Skeletal muscle tissue (tissue), 4 donors: ENCODE data around the gene TMCC2. TPM values are rescaled to one million over a fixed set of nuclear protein-coding genes. Genes with fewer than 3 reads are reported as not detected.
"Not testable (repeated sequence)": the region's sequence is repeated elsewhere in the genome, so short reads cannot be mapped to it uniquely, and the experiment has no call there.

Experiments used
- H3K27ac ChIP-seq: one replicate; pipeline ENCODE4 v1.7.0; 2013; ENCODE audit warnings: mild to moderate bottlenecking, low read depth, low read length, inconsistent platforms
- H3K27me3 ChIP-seq, 3 donors: one replicate each; pipeline ENCODE4 v1.7.0; 2013; ENCODE audit warnings: low read length in 3 of 3; ENCODE audit not compliant: control insufficient read depth in 3 of 3, insufficient read depth in 3 of 3
- H3K36me3 ChIP-seq, 3 donors: one replicate each; pipeline ENCODE4 v1.7.0; 2013; ENCODE audit warnings: low read length in 3 of 3; ENCODE audit not compliant: control insufficient read depth in 3 of 3, insufficient read depth in 3 of 3
- H3K4me1 ChIP-seq, 3 donors: one replicate each; pipeline ENCODE4 v1.7.0; 2013; ENCODE audit warnings: low read length in 3 of 3, mild to moderate bottlenecking in 3 of 3; ENCODE audit not compliant: control insufficient read depth in 3 of 3, insufficient read depth in 3 of 3
- H3K4me3 ChIP-seq, 3 donors: one replicate each; pipeline ENCODE4 v1.7.0; 2013; ENCODE audit warnings: low read length in 3 of 3
- H3K9ac ChIP-seq, 3 donors: one replicate each; pipeline ENCODE4 v1.7.0; 2013; ENCODE audit warnings: low read length in 3 of 3, mild to moderate bottlenecking in 3 of 3, moderate library complexity in 2 of 3, low read depth in 1 of 3
- H3K9me3 ChIP-seq, 3 donors: one replicate each; pipeline ENCODE4 v1.7.0; 2013; ENCODE audit warnings: low read length in 3 of 3; ENCODE audit not compliant: control insufficient read depth in 3 of 3
- total RNA-seq: library from RNA; depleted of rRNA; stranded (reverse); fragments of >200 nt; gene quantifications from one replicate; pipeline ENCODE4 v1.2.3, GENCODE V29; 2014
- donor health status: Osteomylitis.

The TMCC2 gene
- total RNA-seq, 1 donor from 2014 or later = 15.1 TPM

DNA sequence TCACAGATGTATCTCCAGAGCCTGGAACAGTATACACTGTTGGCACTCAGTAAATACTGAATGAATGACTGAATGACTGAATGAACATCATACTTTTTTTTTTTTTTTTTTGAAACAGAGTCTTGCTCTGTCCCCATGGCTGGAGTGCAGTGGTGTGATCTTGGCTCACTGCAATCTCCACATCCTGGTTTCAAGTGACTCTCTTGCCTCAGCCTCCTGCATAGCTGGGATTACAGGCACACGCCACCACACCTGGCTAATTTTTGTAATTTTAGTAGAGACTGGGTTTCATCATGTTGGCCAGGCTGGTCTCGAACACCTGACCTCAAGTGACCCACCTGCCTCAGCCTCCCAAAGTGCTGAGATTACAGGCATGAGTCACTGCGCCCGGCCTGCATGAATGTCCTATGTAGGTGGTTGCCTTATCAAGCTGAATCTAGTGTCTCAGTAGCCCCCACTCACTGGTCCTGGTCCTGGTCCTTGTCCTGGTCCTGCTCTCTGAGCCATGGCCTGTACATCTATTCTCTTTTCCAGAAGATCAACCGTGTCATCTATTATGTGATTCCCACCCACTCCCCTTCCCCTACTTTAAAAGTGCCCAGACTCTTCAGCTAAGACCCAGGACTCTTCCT is 69.9 kb downstream of the TMCC2 start:
- H3K9ac ChIP-seq, H3K36me3 ChIP-seq, H3K4me3 ChIP-seq, H3K9me3 ChIP-seq, H3K27me3 ChIP-seq, H3K27ac ChIP-seq: not testable (repeated sequence)
- H3K4me1 ChIP-seq = peaks cover 14 to 22% (median 18%) of the 10 kb centered on the region in 3 donors

DNA sequence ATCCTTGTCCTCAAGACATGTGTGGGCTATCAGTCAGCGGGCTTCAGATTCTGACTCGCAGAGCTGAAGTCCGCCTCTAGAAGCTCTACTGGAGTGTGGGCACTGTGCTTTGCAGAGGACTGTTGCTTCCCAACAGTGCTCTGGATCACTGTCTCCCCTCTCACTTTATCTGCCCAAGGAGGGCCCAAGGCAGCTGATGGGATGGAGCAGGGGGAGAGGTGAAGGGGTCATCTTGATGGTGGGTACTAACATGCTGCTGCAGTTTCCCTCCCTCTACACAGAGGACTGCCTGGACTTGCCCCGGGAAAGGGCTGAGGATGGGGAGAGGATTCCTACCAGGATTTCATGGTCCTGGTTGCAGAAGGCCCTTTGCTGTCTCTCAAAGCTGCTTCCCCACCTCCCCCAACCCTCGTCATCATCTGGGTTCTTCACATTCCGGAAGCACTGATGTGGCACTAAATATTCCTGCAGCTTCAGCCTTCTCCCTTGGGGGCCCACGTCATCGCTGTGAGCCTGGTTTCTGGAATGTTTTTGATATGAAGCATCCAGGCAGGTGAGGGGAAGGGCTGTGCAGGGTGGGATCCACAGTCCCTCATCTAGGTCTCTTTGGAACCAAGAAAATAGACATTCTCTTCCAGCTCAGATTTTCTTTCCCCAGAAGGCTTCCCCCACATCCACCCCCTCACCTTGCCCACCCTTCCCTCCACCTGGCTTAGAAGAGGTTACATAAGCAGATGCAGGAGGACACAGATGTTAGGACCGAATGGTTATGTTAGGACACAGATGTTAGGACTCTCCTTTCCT is 70.6 kb downstream of the TMCC2 start:
- Histone ChIP-seq H3K4me1 (peaks cover 14 to 22% (median 18%) of the 10 kb centered on the region in 3 donors), H3K9ac (no peak overlapping the region), H3K4me3 (no peak overlapping the region), H3K27me3 (no peaks in the 10 kb centered on the region), H3K9me3 (no peaks in the 10 kb centered on the region), H3K36me3 (peaks cover 4 to 6% (median 6%) of the 10 kb centered on the region in 3 donors), H3K27ac (no peak overlapping the region)

DNA sequence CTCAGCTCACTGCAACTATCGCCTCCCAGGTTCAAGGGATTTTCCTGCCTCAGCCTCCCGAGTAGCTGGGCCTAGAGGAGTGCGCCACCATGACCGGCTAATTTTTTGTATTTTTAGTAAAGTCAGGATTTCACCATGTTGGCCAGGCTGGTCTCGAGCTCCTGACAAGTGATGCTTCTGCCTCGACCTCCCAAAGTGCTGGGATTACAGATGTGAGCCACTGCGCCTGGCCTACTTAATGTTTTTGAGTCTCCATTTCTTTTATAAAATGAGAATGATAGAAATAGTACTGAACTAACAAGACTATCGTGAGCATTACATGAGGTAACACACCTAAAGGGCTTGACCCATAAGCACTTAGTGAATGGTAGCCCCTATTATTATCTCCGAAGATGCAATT is 72.4 kb downstream of the TMCC2 start:
- H3K4me3 ChIP-seq = no peak overlapping the region
- no peak overlapping the region for H3K27ac ChIP-seq
- H3K9ac ChIP-seq = no peak overlapping the region
- H3K36me3 ChIP-seq = peaks cover 16 to 23% (median 21%) of the 10 kb centered on the region in 3 donors
- H3K9me3 ChIP-seq = no peaks in the 10 kb centered on the region
- H3K4me1 ChIP-seq = peaks cover 3 to 7% (median 4%) of the 10 kb centered on the region in 3 donors
- H3K27me3 ChIP-seq = no peaks in the 10 kb centered on the region

DNA sequence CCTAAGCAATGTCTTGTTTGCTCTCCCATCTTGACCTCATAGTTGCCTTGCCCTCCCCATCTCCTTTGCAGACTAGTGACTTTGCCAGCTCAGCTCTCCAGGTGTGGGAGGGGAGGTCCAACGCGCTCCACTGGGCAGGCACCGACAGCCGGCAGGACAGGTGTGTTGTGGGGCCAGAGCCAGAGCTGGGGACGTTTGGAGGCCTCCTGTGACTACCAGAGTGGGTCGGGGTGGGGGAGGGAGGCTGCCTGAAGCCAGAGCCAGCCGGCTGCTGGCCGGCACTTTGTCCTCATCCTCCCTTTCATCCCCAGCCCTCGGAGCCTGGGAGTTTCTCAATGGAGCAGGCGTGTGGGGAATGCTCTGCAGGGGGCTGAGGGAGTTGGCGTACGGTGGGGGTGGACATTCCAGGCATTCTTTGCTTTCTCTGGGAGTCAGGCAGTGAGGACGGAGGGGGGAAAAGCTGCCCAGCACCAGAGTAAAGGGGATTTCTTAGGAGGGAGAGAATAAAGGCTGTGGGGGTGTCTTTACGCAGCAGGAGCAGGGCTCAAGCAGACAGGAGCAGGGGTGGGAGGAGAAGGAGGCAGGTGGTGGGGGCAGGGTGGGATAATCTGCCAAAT is 73.6 kb downstream of the TMCC2 start:
- Histone ChIP-seq H3K9me3 (no peaks in the 10 kb centered on the region), H3K4me1 (peaks cover 3 to 5% (median 4%) of the 10 kb centered on the region in 3 donors), H3K27ac (no peak overlapping the region), H3K4me3 (no peak overlapping the region), H3K27me3 (no peaks in the 10 kb centered on the region), H3K9ac (no peak overlapping the region), H3K36me3 (peaks cover 20 to 29% (median 27%) of the 10 kb centered on the region in 3 donors)

DNA sequence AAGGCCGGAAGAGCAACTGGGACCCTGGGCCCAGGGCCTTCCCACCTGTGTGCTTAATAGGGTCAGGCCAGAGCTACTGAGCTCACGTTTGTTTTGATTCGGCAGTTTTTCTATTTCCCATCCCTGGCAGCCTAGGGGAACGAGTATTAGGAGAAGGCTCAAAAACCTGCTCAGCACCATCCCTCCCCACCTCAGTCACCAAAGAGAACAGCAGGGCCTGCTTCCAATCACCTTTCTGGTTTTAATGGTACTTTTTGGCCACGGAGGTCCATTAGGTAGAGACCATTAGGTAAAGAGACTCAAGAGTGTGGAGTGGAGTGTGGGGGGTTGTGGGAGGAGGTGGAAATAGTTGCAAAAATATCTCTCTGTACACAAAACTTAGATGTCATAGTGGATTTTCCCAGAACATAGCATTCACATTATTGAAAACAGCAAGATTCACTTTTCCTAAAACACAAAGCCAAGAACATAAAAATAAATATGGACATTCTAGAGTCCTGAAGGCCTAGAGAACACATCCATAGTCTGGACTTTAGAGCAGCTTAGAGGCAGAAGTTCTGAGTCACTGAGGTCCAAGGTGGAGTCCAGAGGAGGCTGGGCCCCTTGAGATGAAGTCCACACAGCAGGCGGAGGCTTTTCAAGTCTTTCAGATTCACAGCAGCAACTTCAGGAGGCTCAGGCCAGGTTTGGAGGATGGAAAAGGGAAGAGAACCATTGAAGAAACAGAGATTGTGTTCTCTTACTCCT is 74.3 kb downstream of the TMCC2 start:
- Histone ChIP-seq H3K9me3 (no peaks in the 10 kb centered on the region), H3K4me3 (no peak overlapping the region), H3K9ac (no peak overlapping the region), H3K27ac (no peak overlapping the region), H3K36me3 (peaks cover 20 to 36% (median 30%) of the 10 kb centered on the region in 3 donors), H3K4me1 (peaks cover 3 to 5% (median 4%) of the 10 kb centered on the region in 3 donors), H3K27me3 (no peaks in the 10 kb centered on the region)

DNA sequence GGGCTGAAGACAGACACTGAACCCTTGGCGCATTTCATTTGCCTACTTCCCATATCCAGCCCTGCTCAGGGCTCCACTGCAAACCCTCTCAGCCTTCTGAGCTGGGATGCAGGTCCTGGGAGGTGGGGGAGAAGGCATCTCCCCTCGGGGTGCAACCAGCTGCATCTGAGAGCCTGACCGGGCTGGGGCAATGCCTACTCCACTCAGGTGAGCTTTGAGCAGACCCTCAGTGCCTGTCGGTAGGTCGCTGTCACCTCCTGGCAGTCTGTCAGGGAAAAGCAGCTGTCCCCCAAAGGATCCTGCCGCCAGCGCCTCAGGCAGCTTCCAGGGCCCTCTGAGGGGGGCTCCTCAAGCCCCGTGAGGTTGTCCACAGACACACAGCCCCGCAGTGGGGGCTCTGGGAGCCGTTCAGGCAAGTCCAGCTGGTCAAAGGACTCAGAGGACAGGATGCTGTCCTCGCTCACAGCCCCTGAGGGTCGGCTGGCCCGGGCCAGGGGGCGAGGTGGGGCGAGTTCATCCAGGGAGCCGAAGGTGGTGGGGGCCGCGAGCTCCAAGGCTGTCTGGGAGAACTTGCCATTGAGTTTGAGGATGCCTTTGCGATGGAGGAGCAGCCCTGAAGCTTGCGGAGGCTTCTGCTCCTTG is 75.6 kb downstream of the TMCC2 start:
- H3K27me3 ChIP-seq = no peaks in the 10 kb centered on the region
- H3K27ac ChIP-seq = no peak overlapping the region
- H3K4me1 ChIP-seq = peaks cover 3 to 5% (median 4%) of the 10 kb centered on the region in 3 donors
- peaks cover 20 to 50% (median 43%) of the 10 kb centered on the region in 3 donors for H3K36me3 ChIP-seq
- H3K9me3 ChIP-seq = no peaks in the 10 kb centered on the region
- H3K9ac ChIP-seq = no peak overlapping the region
- no peak overlapping the region for H3K4me3 ChIP-seq

DNA sequence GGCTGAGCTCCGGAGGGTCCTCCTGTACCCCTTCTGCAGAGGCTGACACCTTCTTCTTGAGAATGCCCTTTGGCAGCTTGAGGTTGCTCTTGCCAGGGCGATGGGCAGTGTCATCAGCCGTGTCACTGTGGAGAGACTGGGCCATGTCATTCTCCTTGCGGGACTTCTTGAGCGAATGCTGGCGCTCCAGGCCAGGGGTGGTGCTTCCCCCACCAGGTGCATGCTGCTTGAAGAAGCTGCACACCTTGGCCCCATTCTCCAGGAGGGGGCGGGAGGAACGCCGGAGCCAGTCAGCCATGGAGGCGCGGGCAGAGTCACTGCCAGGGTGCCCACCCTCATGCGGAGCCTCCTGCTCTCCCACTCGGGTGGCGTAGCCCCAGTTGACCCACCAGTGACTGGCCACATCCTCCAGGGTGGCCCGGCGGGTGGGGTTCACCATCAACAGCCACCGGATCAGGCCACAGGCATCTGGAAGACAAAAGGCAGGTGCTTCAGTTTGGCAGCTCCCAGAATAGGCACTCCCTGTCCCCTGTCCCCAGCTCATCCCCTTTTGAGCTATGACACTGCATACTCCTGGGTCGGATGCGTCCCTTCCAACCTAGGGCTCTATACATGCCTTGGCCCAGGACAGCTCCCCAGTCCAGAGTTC is 76.4 kb downstream of the TMCC2 start:
- peaks cover 20 to 52% (median 44%) of the 10 kb centered on the region in 3 donors for H3K36me3 ChIP-seq

DNA sequence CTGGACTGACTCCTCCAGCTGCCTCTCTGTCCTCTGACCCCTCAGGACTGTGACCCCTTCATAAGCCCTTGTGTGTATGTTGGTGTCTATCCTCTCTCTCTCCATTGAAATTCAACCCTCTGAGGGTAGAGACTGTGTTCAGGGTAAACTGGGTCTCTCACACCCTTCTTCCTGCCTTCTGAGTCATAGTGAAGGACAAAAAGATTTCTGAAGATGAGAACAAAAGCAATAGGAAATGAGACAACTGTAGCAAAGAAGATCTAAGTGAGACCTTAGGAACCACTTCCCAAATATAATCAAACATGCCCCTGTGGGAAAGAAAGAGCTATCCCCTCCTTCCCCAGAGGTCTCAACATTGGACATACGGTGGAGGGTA is 76.9 kb downstream of the TMCC2 start:
- no peaks in the 10 kb centered on the region for H3K27me3 ChIP-seq
- peaks cover 20 to 52% (median 44%) of the 10 kb centered on the region in 3 donors for H3K36me3 ChIP-seq
- H3K27ac ChIP-seq = no peak overlapping the region
- no peaks in the 10 kb centered on the region for H3K9me3 ChIP-seq
- no peak overlapping the region for H3K9ac ChIP-seq
- peaks cover 3 to 5% (median 4%) of the 10 kb centered on the region in 3 donors for H3K4me1 ChIP-seq
- no peak overlapping the region for H3K4me3 ChIP-seq

More for the DNA sequence above, 76.4 kb downstream of the TMCC2 start:
- Histone ChIP-seq H3K27ac (no peak overlapping the region), H3K9ac (no peak overlapping the region), H3K9me3 (no peaks in the 10 kb centered on the region), H3K4me3 (no peak overlapping the region), H3K4me1 (peaks cover 3 to 5% (median 4%) of the 10 kb centered on the region in 3 donors), H3K27me3 (no peaks in the 10 kb centered on the region)
